Measurements from ENCODE around the gene RAB33A.

DNA sequence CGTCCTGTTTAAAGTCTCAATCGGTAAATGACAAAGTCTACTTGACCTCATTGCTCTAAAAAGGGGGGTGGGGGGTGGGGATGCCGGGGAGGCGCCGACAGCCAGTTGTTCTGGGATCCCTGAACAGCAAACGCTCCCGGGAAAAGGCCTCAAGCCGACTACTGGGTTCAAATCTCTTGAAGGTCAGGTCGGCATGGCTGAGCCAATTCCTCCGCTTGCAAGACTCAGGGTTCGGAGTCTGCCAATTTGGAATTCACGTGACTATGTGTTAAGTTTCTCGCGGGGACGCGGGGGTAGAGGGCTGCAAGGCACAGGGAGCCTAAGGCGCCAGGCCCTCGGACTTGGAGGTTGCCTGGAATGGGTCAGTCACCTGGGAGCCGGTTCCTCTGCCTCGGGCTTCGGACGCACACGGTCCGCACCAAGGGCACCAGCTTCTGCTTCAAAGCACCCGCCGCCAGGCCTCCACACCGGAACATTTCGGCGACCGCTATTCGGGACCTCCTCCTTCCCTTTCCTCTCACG lies 6.5 kb upstream of the RAB33A start:
- TF ChIP-seq, protein P1, sequence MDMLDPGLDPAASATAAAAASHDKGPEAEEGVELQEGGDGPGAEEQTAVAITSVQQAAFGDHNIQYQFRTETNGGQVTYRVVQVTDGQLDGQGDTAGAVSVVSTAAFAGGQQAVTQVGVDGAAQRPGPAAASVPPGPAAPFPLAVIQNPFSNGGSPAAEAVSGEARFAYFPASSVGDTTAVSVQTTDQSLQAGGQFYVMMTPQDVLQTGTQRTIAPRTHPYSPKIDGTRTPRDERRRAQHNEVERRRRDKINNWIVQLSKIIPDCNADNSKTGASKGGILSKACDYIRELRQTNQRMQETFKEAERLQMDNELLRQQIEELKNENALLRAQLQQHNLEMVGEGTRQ (IDR thresholded peaks at IDR 0.05) = no peak
- TF ChIP-seq RAD21 (conservative IDR thresholded peaks at IDR 0.05 in 1 of 2, IDR thresholded peaks at IDR 0.05 in 1 of 2) = no peak
- no peak for TF ChIP-seq JUN (IDR thresholded peaks at IDR 0.05)
- TF ChIP-seq, protein P2, sequence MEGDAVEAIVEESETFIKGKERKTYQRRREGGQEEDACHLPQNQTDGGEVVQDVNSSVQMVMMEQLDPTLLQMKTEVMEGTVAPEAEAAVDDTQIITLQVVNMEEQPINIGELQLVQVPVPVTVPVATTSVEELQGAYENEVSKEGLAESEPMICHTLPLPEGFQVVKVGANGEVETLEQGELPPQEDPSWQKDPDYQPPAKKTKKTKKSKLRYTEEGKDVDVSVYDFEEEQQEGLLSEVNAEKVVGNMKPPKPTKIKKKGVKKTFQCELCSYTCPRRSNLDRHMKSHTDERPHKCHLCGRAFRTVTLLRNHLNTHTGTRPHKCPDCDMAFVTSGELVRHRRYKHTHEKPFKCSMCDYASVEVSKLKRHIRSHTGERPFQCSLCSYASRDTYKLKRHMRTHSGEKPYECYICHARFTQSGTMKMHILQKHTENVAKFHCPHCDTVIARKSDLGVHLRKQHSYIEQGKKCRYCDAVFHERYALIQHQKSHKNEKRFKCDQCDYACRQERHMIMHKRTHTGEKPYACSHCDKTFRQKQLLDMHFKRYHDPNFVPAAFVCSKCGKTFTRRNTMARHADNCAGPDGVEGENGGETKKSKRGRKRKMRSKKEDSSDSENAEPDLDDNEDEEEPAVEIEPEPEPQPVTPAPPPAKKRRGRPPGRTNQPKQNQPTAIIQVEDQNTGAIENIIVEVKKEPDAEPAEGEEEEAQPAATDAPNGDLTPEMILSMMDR (IDR thresholded peaks at IDR 0.05) = no peak
- TF ChIP-seq POLR2A (IDR thresholded peaks at IDR 0.05; ENCODE audit: low read length) = no peak
- TF ChIP-seq, protein P3, sequence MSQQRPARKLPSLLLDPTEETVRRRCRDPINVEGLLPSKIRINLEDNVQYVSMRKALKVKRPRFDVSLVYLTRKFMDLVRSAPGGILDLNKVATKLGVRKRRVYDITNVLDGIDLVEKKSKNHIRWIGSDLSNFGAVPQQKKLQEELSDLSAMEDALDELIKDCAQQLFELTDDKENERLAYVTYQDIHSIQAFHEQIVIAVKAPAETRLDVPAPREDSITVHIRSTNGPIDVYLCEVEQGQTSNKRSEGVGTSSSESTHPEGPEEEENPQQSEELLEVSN (IDR thresholded peaks at IDR 0.05; ENCODE audit: borderline replicate concordance, low read depth) = no peak
- no peak for TF ChIP-seq BHLHE40 (IDR thresholded peaks at IDR 0.05; ENCODE audit: low read depth, low read length)
